GM12864 (cell line): ENCODE measurements around the gene PIGN.
A peak's percentile ranks its signal among the peaks of the same experiment; 100 is the strongest.
"Not testable (repeated sequence)": the region's sequence is repeated elsewhere in the genome, so short reads cannot be mapped to it uniquely, and the experiment has no call there.

Source experiments
- DNase-seq: peaks from one replicate; pipeline ENCODE4 v3.0.0-alpha.2; 2011; ENCODE audit warnings: low read depth
- H3K4me3 ChIP-seq: 2 replicates; pipeline ENCODE4 v1.5.1; 2011; ENCODE audit warnings: mild to moderate bottlenecking, low read depth, low read length, control low read depth
- TF ChIP-seq, protein P1 (sequence below): IDR thresholded peaks from 2 replicates; pipeline ENCODE4 v1.5.1; 2011; ENCODE audit warnings: low read depth, mild to moderate bottlenecking, moderate library complexity, low read length, control low read depth, inconsistent platforms; ENCODE audit errors: missing control alignments

Gene PIGN

GRCh38 chr18:62183578-62184195 lies 3.2 kb downstream of the PIGN start:
- H3K4me3 ChIP-seq, result no peak overlapping the region
- DNase-seq, result no peak
- TF ChIP-seq, protein P1, sequence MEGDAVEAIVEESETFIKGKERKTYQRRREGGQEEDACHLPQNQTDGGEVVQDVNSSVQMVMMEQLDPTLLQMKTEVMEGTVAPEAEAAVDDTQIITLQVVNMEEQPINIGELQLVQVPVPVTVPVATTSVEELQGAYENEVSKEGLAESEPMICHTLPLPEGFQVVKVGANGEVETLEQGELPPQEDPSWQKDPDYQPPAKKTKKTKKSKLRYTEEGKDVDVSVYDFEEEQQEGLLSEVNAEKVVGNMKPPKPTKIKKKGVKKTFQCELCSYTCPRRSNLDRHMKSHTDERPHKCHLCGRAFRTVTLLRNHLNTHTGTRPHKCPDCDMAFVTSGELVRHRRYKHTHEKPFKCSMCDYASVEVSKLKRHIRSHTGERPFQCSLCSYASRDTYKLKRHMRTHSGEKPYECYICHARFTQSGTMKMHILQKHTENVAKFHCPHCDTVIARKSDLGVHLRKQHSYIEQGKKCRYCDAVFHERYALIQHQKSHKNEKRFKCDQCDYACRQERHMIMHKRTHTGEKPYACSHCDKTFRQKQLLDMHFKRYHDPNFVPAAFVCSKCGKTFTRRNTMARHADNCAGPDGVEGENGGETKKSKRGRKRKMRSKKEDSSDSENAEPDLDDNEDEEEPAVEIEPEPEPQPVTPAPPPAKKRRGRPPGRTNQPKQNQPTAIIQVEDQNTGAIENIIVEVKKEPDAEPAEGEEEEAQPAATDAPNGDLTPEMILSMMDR, result peak; percentile 90

DNA sequence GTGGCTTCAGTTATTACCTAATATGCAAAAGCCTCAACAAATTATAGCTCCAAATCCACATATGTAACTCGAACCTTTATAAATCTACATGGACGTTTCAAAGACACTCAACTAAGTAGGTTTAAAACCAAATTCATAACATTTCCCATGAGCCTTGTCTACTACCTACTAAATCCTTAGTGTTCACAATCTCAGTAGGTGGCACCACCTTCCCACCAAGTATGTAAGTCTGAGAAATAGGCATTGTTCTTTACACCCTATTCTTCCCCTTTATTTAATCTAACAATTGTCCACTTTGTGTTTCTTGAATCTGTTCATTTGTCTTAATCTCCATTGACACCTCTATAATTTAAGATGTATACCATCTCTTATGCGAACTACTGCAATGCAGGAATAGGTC lies 4.6 kb downstream of the PIGN start:
- no peak for DNase-seq
- TF ChIP-seq, protein P1, result no peak
- H3K4me3 ChIP-seq, result no peak overlapping the region

GRCh38 chr18:62179213-62179612 lies 7.6 kb downstream of the PIGN start:
- H3K4me3 ChIP-seq, result no peak overlapping the region
- TF ChIP-seq, protein P1, result no peak

DNA sequence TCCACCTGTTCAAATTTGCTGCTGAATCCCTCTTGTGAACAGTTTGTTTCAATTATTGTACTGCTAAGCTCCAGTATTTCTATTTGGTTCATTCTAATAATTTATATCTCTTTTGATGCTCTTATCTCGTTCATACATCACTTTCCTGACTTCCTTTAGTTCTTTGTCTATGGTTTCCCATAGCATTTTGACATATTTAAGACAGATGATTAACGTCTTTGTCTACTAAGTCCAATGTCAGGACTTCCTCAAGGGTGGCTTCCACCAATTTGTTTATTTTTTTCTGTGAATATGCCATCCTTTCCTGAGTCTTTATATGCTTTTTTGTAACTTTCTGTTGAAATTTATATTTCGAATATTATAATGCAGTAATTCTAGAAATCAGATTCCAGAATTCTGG lies 9.6 kb downstream of the PIGN start:
- H3K4me3 ChIP-seq, result no peak overlapping the region
- no peak for DNase-seq
- TF ChIP-seq, protein P1, result no peak

More at GRCh38 chr18:62179213-62179612, 7.6 kb downstream of the PIGN start:
- DNase-seq, result no peak

- TF ChIP-seq, protein P1, result no peak
- no peak for DNase-seq
- no peak overlapping the region for H3K4me3 ChIP-seq
Measured at GRCh38 chr18:62175521-62175920, 11.3 kb downstream of the PIGN start.

DNA sequence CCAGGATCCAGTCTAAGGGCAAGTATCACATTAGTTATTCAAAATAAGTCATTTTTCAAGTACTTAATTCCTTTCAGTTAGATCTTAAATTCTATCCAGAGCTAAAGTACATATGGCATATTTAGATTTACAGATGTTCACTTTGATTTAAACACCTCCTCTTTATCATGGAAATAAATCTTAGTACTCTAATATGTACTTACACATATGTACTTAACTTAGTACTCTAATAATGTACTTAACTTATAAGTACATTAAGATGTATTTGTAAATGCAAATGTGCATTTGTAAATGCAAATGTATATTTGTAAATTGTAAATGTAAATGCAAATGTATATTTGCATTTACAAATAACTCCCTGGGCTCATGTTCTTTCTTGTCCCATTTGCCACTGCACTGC lies 14.6 kb downstream of the PIGN start:
- no peak for DNase-seq
- TF ChIP-seq, protein P1, result no peak
- no peak overlapping the region for H3K4me3 ChIP-seq

DNA sequence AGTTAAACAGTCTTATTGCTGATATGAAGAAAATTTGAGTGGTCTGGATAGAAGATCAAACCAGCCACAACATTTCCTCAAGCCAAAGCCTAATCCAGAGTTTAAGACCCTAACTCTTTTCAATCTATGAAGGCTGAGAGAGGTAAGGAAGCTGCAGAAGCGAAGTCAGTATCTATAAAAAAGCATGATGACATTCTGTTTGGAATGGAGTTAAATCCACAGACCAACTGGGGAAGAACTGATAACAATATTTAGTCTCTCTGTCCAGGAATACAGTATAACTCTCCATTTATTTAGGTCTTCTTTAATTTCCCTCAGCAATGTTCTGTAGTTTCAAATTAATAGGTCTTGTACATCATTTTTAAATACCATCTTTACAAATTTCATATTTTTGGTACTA lies 16.0 kb downstream of the PIGN start:
- H3K4me3 ChIP-seq, result no peak overlapping the region
- DNase-seq, result no peak
- TF ChIP-seq, protein P1, result no peak

- H3K4me3 ChIP-seq, DNase-seq: not testable (repeated sequence)
Measured at GRCh38 chr18:62166524-62166923, 20.3 kb downstream of the PIGN start.
